DMS79 (cell line): ENCODE measurements around the gene LGALSL.

Experiments
- DNase-seq: peaks from one replicate; lab custom pipeline; 2025; lab: John Stamatoyannopoulos, UW

The LGALSL gene

GRCh38 chr2:64453770-64454385, at the start of gene LGALSL:
LGALSL (plus strand) TSS chr2:64454162; CDS start chr2:64454546, 384 bp downstream.
- no peak for DNase-seq

DNA sequence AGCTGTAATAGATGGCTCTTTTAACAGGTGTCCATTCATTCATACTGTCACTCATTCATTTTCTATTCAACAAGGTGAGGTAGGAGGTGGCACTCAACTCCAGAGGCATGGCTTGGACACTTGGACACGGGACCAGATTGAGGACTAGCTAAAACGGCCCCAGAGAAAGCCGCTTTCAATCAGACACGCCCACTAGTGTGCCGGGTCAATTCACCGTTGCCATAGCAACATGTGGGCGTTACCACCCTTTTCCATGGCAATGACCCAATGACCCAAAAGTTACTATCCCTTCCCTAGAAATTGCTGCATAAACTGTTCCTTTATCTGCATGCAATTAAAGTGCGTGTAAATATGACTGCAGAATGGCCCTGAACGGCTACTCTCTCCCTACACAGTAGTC, 49.2 kb upstream of the LGALSL start:
- no peak for DNase-seq

GRCh38 chr2:64405581-64406406, 48.2 kb upstream of the LGALSL start:
- DNase-seq, result no peak

DNA sequence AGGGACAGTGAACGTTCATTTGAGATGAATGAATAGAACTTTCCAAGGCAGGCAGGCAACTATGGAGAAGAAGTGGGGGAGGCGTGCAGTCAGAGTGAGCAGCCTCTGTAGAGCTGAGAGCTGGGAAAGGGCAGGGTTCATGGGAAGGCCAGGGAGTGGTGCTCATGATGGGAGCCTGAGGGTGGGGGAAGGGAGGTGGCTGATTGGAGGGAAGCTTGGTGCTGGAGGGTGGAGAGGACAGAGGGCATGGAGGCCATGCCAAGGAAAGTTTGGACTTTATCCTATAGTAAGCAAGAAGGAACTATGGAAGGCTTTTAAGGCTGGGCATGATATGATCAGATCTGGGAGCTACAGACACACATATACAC, 47.6 kb upstream of the LGALSL start:
- DNase-seq, result no peak

DNA sequence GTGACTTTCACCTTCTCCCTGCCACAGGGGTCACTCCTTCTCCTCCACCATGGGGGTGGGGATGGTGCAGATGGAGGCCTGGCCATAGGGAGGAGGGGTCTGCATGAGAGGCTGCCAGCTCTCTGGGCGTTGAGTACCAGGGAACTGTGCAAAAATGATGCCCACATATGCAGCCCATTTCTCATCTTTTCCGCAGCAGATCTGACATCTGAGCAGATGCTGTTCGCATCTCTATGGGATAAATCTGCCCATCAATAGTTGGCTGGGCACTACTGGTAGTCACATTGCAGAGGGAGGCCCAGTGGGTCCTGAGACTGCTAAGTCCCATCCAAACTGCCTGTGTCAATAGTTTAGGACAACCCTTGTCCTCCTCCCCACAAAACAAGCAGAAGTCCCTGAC, 45.9 kb upstream of the LGALSL start:
- no peak for DNase-seq

- no peak for DNase-seq
These were observed 43.3 kb upstream of the LGALSL start for GRCh38 chr2:64410671-64411070.

DNA sequence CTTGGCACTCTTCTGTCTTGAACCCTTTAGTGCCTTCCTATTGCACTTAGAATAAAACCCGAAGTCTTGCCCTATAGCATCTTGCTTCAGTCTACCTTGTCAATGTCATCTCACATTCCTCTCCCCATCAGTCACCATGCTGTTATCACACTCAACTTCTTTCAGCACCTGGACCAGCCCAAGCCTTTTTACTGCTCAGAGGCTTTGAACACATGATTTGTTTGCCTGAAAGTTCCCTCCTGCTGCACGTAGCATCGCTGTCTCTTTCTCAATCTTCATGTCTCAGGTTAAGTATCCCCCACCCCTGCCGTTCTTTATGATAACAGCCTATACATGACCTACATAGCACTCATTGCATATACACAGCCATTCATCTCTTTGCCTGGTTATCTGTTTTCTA, 41.3 kb upstream of the LGALSL start:
- no peak for DNase-seq

- DNase-seq, result no peak
These were observed 39.1 kb upstream of the LGALSL start for GRCh38 chr2:64414736-64415435.

- DNase-seq, result no peak
These were observed 36.3 kb upstream of the LGALSL start for GRCh38 chr2:64417624-64418023.

GRCh38 chr2:64419596-64420165, 34.3 kb upstream of the LGALSL start:
- DNase-seq, result no peak

DNA sequence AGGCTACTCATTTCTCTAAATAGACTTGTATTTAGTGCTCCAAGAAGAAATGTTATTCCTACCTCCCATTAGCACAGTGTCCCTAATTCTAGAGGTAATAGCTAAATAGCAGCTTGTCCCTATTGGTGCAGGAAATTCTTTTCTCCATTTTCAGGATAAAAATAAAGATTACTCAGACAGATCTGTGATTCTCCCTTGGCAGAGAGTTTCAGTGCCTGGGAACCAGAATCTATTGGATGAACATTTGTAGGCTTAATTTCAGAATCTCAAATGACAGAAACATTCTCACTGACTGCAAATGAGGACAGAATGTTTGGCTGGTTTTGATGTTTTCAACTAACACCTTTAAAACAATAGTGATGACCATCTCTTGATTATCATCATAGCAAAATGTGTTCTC, 33.3 kb upstream of the LGALSL start:
- DNase-seq, result no peak

GRCh38 chr2:64421201-64421600, 32.8 kb upstream of the LGALSL start:
- no peak for DNase-seq

DNA sequence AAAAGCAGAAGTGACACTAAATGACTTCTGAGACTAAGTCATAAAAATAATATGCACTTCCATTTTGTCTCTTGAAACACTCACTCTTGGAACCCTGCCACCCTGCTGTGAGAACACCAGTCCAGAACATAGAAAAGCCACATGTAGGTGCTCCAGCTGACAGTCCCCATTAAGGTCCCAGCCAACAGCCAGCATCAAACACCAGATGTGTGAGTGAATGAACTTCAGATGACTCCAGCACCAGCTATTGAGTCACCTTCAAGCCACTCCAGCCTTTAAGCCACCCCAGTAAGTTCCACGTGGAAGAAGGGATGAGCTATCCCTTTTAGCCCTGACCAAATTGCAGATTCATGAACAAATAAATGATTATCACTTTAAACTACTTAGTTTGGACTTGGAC, 31.5 kb upstream of the LGALSL start:
- no peak for DNase-seq

DNA sequence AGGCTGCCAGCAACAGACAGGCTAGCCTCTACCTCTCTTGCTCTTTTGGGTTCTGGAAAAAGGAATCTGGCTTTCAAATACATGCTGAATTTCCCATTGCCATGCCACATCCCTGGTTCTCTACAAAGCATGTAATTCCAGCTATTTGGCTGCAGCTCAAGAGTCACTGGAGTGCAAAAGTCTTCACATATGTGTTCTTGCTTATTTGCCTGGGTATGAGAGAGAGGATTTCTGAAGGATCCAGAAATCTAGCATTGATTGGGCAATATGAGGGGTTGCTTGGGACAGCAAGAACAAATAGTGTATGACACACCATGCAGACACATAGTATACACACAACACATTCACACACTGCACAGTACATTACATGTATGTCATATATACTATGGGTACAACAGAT, 30.7 kb upstream of the LGALSL start:
- no peak for DNase-seq

GRCh38 chr2:64424416-64424987, 29.5 kb upstream of the LGALSL start:
- no peak for DNase-seq

DNA sequence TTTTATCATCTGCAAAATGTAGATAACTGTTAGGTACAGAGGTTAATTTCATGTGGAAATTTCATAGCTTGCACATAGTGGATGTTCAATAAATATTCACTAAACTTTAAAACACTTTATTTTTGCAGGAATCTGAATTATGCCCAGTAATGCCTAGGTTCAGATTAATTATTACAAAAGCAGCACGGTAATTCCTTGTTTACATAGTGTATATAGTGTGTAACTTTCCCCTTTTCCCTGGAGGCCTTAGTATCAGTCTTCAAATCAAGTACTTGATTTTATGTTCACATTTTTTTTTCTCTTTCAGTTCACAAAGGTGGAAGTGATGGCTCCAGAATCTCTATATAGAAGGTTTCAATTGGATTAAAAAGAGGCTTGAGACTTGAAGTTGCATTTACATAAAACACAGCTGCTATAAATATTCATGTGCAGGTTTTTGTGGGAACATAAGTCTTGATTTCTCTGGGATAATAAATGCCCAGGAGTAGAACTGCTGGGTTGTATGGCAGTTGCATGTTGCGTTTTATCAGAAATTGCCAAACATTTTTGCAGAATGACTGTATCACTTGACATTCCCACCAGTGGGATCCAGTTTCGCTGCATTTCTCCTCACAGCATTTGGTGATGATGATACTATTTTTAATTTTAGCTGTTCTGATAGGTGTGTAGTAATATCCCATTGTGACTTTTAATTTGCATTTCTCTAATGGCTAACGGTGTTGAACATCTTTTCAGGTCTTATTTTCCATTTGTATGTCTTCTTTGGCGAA, 27.6 kb upstream of the LGALSL start:
- DNase-seq, result no peak

GRCh38 chr2:64434039-64434657, 19.8 kb upstream of the LGALSL start:
- DNase-seq, result no peak

GRCh38 chr2:64437883-64438282, 16.1 kb upstream of the LGALSL start:
- no peak for DNase-seq

GRCh38 chr2:64439194-64439593, 14.8 kb upstream of the LGALSL start:
- DNase-seq, result peak; percentile 96

DNA sequence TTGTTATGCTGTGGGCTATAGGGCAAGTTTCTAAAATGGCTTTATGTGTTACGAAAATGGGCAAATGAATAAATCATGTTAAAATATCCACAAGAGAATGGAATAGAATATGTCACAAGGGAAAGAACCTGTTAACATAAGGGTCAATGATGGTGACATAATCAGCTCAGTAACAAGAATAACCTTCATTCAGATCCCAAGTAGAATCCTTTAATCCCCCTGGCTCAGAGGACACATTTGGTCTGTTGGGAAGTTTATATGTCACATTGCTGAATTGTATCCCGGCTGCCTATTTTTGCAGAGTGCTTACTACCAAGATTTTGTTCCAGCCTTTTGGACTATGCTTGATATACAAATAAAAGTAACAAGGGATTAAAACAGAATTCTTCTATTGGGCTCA, 13.1 kb upstream of the LGALSL start:
- DNase-seq, result no peak

DNA sequence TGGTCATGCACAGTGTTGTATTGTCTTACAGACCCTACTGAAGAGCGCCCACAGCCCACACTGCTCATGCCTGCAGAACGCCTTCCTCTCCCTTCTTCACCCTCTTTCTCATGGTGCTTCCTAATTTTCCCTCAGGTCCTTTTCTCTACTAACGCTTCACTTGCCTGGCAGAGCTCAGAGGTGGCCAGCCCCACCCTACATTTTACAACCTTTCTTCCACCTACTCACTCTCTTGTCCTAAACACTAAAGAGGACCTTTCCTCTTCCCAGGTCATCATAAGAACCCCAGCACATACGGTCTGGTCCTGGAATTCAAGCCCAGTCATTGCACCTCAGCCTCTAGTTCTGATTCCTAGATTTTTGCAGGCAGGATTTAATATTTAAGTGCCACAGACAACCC, 11.7 kb upstream of the LGALSL start:
- no peak for DNase-seq
